IMR-90 (cell line): ENCODE results near the gene CA12. TPM values are rescaled to one million over a fixed set of nuclear protein-coding genes. Genes with fewer than 3 reads are reported as not detected.

ENCODE experiments used
- ATAC-seq: fragments of 200-7000 bp; cut with Tn5 transposase; 2 replicates; pipeline ENCODE4 v1.9.1; 2020; ENCODE audit warnings: low read depth, mild to moderate bottlenecking, moderate library complexity
- BruUV-seq: library from RNA; stranded (reverse); fragments of 400-500 nt; replicated peaks from 2 replicates; lab custom pipeline; 2021; lab: Mats Ljungman, UMichigan
- CTCF ChIA-PET: fragments of 300-600 bp; formaldehyde crosslinking; extraction: SDS; loops from one replicate; lab custom pipeline; 2021; ENCODE audit warnings: antibody characterized with exemption; lab: Yijun Ruan, JAX
- POLR2A ChIA-PET: fragments of 300-600 bp; sonication (Branson Sonifier 250); formaldehyde crosslinking; loops from one replicate; lab custom pipeline; 2022; ENCODE audit warnings: antibody characterized with exemption; ENCODE audit not compliant: unreplicated experiment; lab: Charles Lee
- DNase-seq: peaks from one replicate; pipeline ENCODE4 v3.0.0; 2013
- H2AFZ ChIP-seq: replicated peaks from 2 replicates; pipeline ENCODE3; 2013; ENCODE audit warnings: low read length, mild to moderate bottlenecking; ENCODE audit not compliant: poor library complexity
- H2AK5ac ChIP-seq: 2 replicates; pipeline ENCODE4 v1.6.1; 2013; ENCODE audit warnings: low read depth, low read length, inconsistent platforms
- H2AK9ac ChIP-seq: replicated peaks from 2 replicates; pipeline ENCODE3; 2013; ENCODE audit warnings: mild to moderate bottlenecking, low read depth, low read length, moderate library complexity; ENCODE audit not compliant: poor library complexity
- H2BK120ac ChIP-seq: 2 replicates; pipeline ENCODE4 v1.6.1; 2013; ENCODE audit warnings: low read depth, low read length, inconsistent platforms
- H2BK15ac ChIP-seq: 3 replicates; pipeline ENCODE4 v1.6.1; 2013; ENCODE audit warnings: low read depth, low read length, inconsistent platforms
- H2BK20ac ChIP-seq: 2 replicates; pipeline ENCODE4 v1.6.1; 2013; ENCODE audit warnings: low read depth, mild to moderate bottlenecking, inconsistent platforms, low read length, moderate library complexity
- H2BK5ac ChIP-seq: 2 replicates; pipeline ENCODE4 v1.6.1; 2013; ENCODE audit warnings: mild to moderate bottlenecking, low read depth, low read length, inconsistent platforms; ENCODE audit not compliant: poor library complexity, severe bottlenecking
- H3K14ac ChIP-seq: replicated peaks from 2 replicates; pipeline ENCODE4 v1.6.1; 2013; ENCODE audit warnings: low read depth, low read length, inconsistent platforms
- H3K18ac ChIP-seq: 2 replicates; pipeline ENCODE4 v1.6.1; 2013; ENCODE audit warnings: low read depth, low read length, control low read depth
- H3K23ac ChIP-seq: 2 replicates; pipeline ENCODE4 v1.6.1; 2013; ENCODE audit warnings: low read depth, low read length, inconsistent platforms
- H3K27ac ChIP-seq: 2 replicates; pipeline ENCODE4 v1.5.1; 2013; ENCODE audit warnings: mild to moderate bottlenecking, control low read depth, low read length; ENCODE audit not compliant: insufficient read depth
- H3K27me3 ChIP-seq: 2 replicates; pipeline ENCODE4 v1.6.1; 2013; ENCODE audit warnings: low read length; ENCODE audit not compliant: control insufficient read depth, insufficient read depth
- H3K36me3 ChIP-seq: 2 replicates; pipeline ENCODE4 v1.6.1; 2013; ENCODE audit warnings: low read length, mixed read lengths; ENCODE audit not compliant: control insufficient read depth, insufficient read depth
- H3K4ac ChIP-seq: 2 replicates; pipeline ENCODE4 v1.6.1; 2013; ENCODE audit warnings: low read depth, low read length, inconsistent platforms
- H3K4me1 ChIP-seq: 2 replicates; pipeline ENCODE4 v1.6.1; 2013; ENCODE audit warnings: low read length, mixed read lengths; ENCODE audit not compliant: control insufficient read depth, insufficient read depth
- H3K4me2 ChIP-seq: 2 replicates; pipeline ENCODE4 v1.6.1; 2013; ENCODE audit warnings: low read depth, mild to moderate bottlenecking, control low read depth, low read length, moderate library complexity
- H3K4me3 ChIP-seq: 2 replicates; pipeline ENCODE4 v1.5.1; 2013; ENCODE audit warnings: low read depth, mild to moderate bottlenecking, control low read depth, low read length, moderate library complexity; ENCODE audit not compliant: insufficient read depth
- H3K56ac ChIP-seq: 2 replicates; pipeline ENCODE4 v1.6.1; 2013; ENCODE audit warnings: low read length, inconsistent platforms; ENCODE audit not compliant: insufficient read depth; ENCODE audit errors: extremely low read depth
- H3K79me1 ChIP-seq, 2 experiments: 2 replicates each; pipeline ENCODE4 v1.6.1; 2013; ENCODE audit warnings: low read length in 2 of 2, inconsistent platforms in 1 of 2, low read depth in 1 of 2
- H3K9ac ChIP-seq: 2 replicates; pipeline ENCODE4 v1.6.1; 2013; ENCODE audit warnings: low read depth, low read length, control low read depth
- H3K9me1 ChIP-seq: 2 replicates; pipeline ENCODE4 v1.6.1; 2013; ENCODE audit warnings: low read length, inconsistent platforms; ENCODE audit not compliant: insufficient read depth
- H3K9me3 ChIP-seq: 2 replicates; pipeline ENCODE4 v1.6.1; 2013; ENCODE audit warnings: low read length; ENCODE audit not compliant: control insufficient read depth, insufficient read depth
- H4K20me1 ChIP-seq: 2 replicates; pipeline ENCODE4 v1.6.1; 2013; ENCODE audit warnings: low read length, inconsistent platforms; ENCODE audit not compliant: insufficient read depth
- H4K5ac ChIP-seq: 2 replicates; pipeline ENCODE4 v1.6.1; 2013; ENCODE audit warnings: mild to moderate bottlenecking, low read depth, low read length, control low read depth
- H4K8ac ChIP-seq, 2 experiments: 2 replicates each; pipeline ENCODE4 v1.6.1; 2013; ENCODE audit warnings: low read depth in 2 of 2, low read length in 2 of 2, control low read depth in 1 of 2, inconsistent platforms in 1 of 2
- H4K91ac ChIP-seq: 2 replicates; pipeline ENCODE4 v1.6.1; 2013; ENCODE audit warnings: low read depth, low read length, inconsistent platforms; ENCODE audit not compliant: insufficient read depth
- BHLHE40 ChIP-seq: fragments of 150-350 bp; IDR thresholded peaks from 2 replicates; pipeline ENCODE4 v1.6.1; 2016; ENCODE audit warnings: mild to moderate bottlenecking, low read depth, low read length
- CEBPB ChIP-seq: IDR thresholded peaks from 2 replicates; pipeline ENCODE4 v1.6.1; 2012; ENCODE audit warnings: low read depth, low read length, improper control_type of control experiment
- CHD1 ChIP-seq: IDR thresholded peaks from 2 replicates; pipeline ENCODE4 v1.6.1; 2012; ENCODE audit warnings: low read depth, low read length, improper control_type of control experiment
- FOS ChIP-seq: fragments of 150-350 bp; IDR thresholded peaks from 2 replicates; pipeline ENCODE4 v1.6.1; 2016; ENCODE audit warnings: low read depth, low read length
- MAFK ChIP-seq: IDR thresholded peaks from 2 replicates; pipeline ENCODE4 v1.6.1; 2012; ENCODE audit warnings: low read depth, low read length, improper control_type of control experiment
- MAZ ChIP-seq: IDR thresholded peaks from 2 replicates; pipeline ENCODE4 v1.6.1; 2012; ENCODE audit warnings: low read depth, mild to moderate bottlenecking, low read length, improper control_type of control experiment, moderate library complexity, borderline replicate concordance
- NFE2L2 ChIP-seq: fragments of 150-350 bp; IDR thresholded peaks from 2 replicates; pipeline ENCODE4 v1.6.1; 2016; ENCODE audit warnings: low read depth, mild to moderate bottlenecking, low read length
- POLR2A ChIP-seq: IDR thresholded peaks from 2 replicates; pipeline ENCODE4 v1.6.1; 2012; ENCODE audit warnings: mild to moderate bottlenecking, low read depth, low read length
- RAD21 ChIP-seq: IDR thresholded peaks from 2 replicates; pipeline ENCODE4 v1.6.1; 2012; ENCODE audit warnings: low read length, improper control_type of control experiment
- RCOR1 ChIP-seq: IDR thresholded peaks from 2 replicates; pipeline ENCODE4 v1.6.1; 2012; ENCODE audit warnings: mild to moderate bottlenecking, low read length, improper control_type of control experiment; ENCODE audit not compliant: insufficient replicate concordance
- RFX5 ChIP-seq: IDR thresholded peaks from 2 replicates; pipeline ENCODE4 v1.8.0; 2012; ENCODE audit warnings: low read depth, mild to moderate bottlenecking, low read length, moderate library complexity
- WGBS, 2 experiments: methylation state at CpG; one replicate each; pipeline versions ENCODE4 v1.1.5 to v1.1.7; 2013; ENCODE audit warnings: missing lambda C conversion rate in 2 of 2; ENCODE audit not compliant: insufficient read length in 1 of 2; ENCODE audit errors: extremely low coverage in 2 of 2; 5-methylcytosine and 5-hydroxymethylcytosine counted together
- dilution Hi-C: fragments of 300-500 bp; cut with HindIII; formaldehyde crosslinking; loops from one replicate; pipeline ENCODE4 v1.14.3; 2018; ENCODE audit warnings: low sequenced_read_pairs; ENCODE audit not compliant: unreplicated experiment
- in situ Hi-C: fragments of 300-500 bp; cut with MboI; formaldehyde crosslinking; loops from 3 replicates; pipeline ENCODE4 v1.14.3; 2019; ENCODE audit warnings: low sequenced_read_pairs, inconsistent platforms, mixed read lengths
- intact Hi-C: fragments of 100-400 bp; cut with micrococcal nuclease; formaldehyde crosslinking; loops from 2 replicates; pipeline ENCODE4 v1.10.0; 2022
- polyA plus RNA-seq, 3 experiments: library from polyadenylated mRNA; depleted of rRNA; stranded (reverse); fragments of >200 nt; gene quantifications; 2 replicates each; pipeline ENCODE4 v1.2.3, GENCODE V29; 2012; ENCODE audit warnings: low replicate concordance in 1 of 3
- total RNA-seq: library from RNA; depleted of rRNA; stranded (reverse); fragments of >200 nt; gene quantifications from 2 replicates; pipeline ENCODE4 v1.2.3, GENCODE V29; 2012
- TF ChIP-seq, protein P1 (sequence below): fragments of 150-350 bp; IDR thresholded peaks from 2 replicates; pipeline ENCODE4 v1.6.1; 2016; ENCODE audit warnings: low read depth, mild to moderate bottlenecking, low read length, moderate library complexity, borderline replicate concordance
- TF ChIP-seq, protein P2 (sequence below): fragments of 150-350 bp; IDR thresholded peaks from 2 replicates; pipeline ENCODE4 v1.6.1; 2017; ENCODE audit warnings: mild to moderate bottlenecking, antibody characterized with exemption, low read length, low read depth
- TF ChIP-seq, protein P3 (sequence below): conservative IDR thresholded peaks from 2 replicates; pipeline ENCODE4 v1.5.1; 2012; ENCODE audit warnings: mild to moderate bottlenecking, low read depth, low read length, improper control_type of control experiment

The CA12 gene
- total and polyA plus RNA-seq, 2 of the 4 experiments (the other 2 are of a cell fraction): 33.7 to 52.6 TPM

DNA sequence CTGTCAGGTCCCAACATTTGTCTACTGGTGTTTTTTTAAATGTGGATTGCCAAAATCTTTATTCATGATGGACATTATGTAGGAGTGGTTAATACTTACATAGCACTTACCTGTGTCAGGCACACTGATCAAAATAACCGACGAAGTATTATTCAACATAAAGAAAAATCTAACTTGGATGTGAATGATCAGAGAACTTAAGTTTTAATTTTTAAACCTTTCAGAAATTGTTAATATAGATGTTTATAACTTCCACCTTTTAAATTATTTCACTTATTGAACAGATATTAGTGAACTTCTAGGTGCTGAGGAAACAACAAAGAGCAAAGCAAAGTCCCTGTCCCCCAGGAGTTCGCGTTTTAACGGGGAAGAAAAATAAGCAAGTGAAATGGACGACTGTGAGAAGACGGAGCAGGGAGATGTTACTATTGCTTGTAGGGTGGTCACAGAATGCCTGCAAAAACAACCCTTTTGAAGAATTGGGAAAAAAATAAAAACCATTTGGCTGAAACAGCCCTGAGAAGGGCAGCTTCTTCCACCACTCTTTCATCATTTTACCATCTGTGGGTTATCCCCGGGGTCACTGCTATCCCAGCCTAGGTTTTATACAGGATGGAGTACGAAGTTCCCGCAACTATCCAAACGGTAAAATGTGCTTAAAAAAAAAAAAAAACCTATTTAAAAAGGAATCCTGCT is 105.2 kb downstream of the CA12 start:
- no TSS peak for BruUV-seq
- H3K4me2 ChIP-seq: peak overlapping the region; percentile 78
- peak overlapping the region; percentile 91 for H3K9ac ChIP-seq
- peak overlapping the region; percentile 83 for H4K5ac ChIP-seq
- H2BK120ac ChIP-seq: peak overlapping the region; percentile 50
- H3K18ac ChIP-seq: peak overlapping the region; percentile 67
- peak overlapping the region; percentile 35 for H2BK5ac ChIP-seq
- peak overlapping the region; percentile 71 for H3K4me3 ChIP-seq
- no peak; the same call in 1 of the 2 replicates for ATAC-seq
- DNase-seq: peak; percentile 12
- peak overlapping the region; percentile 88 for H3K4ac ChIP-seq
- ChIA-PET POLR2A (interaction anchor here (1.1 kb wide), 1 partner anchor 119 kb away, joined by 3 read pairs; the partner anchor contains the start of gene RPS27L), CTCF (interaction anchor here (0.5 to 1.0 kb wide), 3 partner anchors 12 to 345 kb away, joined by 3 to 5 read pairs (median 3); no protein-coding TSS in a partner anchor)
- peaks cover 6 to 10% of the 10 kb centered on the region in 2 experiments; a peak in 3 of 4 replicates for H3K79me1 ChIP-seq
- dilution Hi-C loops: no loop called here
- intact Hi-C loops: loop anchor here (2.0 kb wide), 3 partner anchors 88 to 220 kb away; partner anchors contain the start of genes RAB8B and RPS27L
- peak overlapping the region; percentile 17; the same call in 1 of the 2 replicates for H2BK20ac ChIP-seq
- H3K36me3 ChIP-seq: peaks cover 7% of the 10 kb centered on the region
- H4K20me1 ChIP-seq: no peaks in the 10 kb centered on the region
- H2AFZ ChIP-seq: peak overlapping the region; percentile 78
- H3K9me3 ChIP-seq: no peaks in the 10 kb centered on the region; the same call in 1 of the 2 replicates
- no CpG with 5 or more reads among the region's 11 CpGs for WGBS, 2 experiments
- H2AK5ac ChIP-seq: 0 out of 2 replicates have a peak overlapping the region, but pooled peaks have one; percentile 13
- peaks cover 3% of the 10 kb centered on the region for H3K9me1 ChIP-seq
- no peaks in the 10 kb centered on the region for H3K27me3 ChIP-seq
- peak overlapping the region; percentile 87 for H3K56ac ChIP-seq
- H2BK15ac ChIP-seq: peak overlapping the region; percentile 10; the same call in 1 of the 3 replicates
- peak overlapping the region; percentile 91 for H3K14ac ChIP-seq
- H2AK9ac ChIP-seq: peak overlapping the region; percentile 18
- H3K4me1 ChIP-seq: peaks cover 3% of the 10 kb centered on the region; the same call in 1 of the 2 replicates
- in situ Hi-C loops: loop anchor here (25.0 kb wide), 1 partner anchor 786 kb away; no protein-coding TSS in a partner anchor
- H4K91ac ChIP-seq: peak overlapping the region; percentile 64; the same call in 1 of the 2 replicates
- H3K23ac ChIP-seq: peak overlapping the region; percentile 91
- peak overlapping the region; percentile 86 for H3K27ac ChIP-seq
- H4K8ac ChIP-seq: peak overlapping the region; percentile 81 to 85
- TF ChIP-seq RFX5 (no peak), RCOR1 (no peak), FOS (no peak), MAFK (no peak), CHD1 (no peak), POLR2A (no peak; the same call in 1 of the 2 replicates), MAZ (no peak), NFE2L2 (no peak), RAD21 (no peak), CEBPB (no peak), BHLHE40 (no peak)
- TF ChIP-seq, protein P1, sequence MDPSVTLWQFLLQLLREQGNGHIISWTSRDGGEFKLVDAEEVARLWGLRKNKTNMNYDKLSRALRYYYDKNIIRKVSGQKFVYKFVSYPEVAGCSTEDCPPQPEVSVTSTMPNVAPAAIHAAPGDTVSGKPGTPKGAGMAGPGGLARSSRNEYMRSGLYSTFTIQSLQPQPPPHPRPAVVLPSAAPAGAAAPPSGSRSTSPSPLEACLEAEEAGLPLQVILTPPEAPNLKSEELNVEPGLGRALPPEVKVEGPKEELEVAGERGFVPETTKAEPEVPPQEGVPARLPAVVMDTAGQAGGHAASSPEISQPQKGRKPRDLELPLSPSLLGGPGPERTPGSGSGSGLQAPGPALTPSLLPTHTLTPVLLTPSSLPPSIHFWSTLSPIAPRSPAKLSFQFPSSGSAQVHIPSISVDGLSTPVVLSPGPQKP: no peak
- TF ChIP-seq, protein P2, sequence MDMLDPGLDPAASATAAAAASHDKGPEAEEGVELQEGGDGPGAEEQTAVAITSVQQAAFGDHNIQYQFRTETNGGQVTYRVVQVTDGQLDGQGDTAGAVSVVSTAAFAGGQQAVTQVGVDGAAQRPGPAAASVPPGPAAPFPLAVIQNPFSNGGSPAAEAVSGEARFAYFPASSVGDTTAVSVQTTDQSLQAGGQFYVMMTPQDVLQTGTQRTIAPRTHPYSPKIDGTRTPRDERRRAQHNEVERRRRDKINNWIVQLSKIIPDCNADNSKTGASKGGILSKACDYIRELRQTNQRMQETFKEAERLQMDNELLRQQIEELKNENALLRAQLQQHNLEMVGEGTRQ: no peak
- TF ChIP-seq, protein P3, sequence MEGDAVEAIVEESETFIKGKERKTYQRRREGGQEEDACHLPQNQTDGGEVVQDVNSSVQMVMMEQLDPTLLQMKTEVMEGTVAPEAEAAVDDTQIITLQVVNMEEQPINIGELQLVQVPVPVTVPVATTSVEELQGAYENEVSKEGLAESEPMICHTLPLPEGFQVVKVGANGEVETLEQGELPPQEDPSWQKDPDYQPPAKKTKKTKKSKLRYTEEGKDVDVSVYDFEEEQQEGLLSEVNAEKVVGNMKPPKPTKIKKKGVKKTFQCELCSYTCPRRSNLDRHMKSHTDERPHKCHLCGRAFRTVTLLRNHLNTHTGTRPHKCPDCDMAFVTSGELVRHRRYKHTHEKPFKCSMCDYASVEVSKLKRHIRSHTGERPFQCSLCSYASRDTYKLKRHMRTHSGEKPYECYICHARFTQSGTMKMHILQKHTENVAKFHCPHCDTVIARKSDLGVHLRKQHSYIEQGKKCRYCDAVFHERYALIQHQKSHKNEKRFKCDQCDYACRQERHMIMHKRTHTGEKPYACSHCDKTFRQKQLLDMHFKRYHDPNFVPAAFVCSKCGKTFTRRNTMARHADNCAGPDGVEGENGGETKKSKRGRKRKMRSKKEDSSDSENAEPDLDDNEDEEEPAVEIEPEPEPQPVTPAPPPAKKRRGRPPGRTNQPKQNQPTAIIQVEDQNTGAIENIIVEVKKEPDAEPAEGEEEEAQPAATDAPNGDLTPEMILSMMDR: no peak
